HCT116 (cell line): ENCODE measurements around the gene HDAC2. TPM values are rescaled to one million over a fixed set of nuclear protein-coding genes. Genes with fewer than 3 reads are reported as not detected.

ENCODE experiments used
- ATAC-seq: fragments of 200-7000 bp; cut with Tn5 transposase; 2 replicates; pipeline ENCODE4 v1.9.1; 2020; ENCODE audit warnings: mild to moderate bottlenecking, moderate library complexity
- BruUV-seq: library from RNA; stranded (reverse); fragments of 400-500 nt; replicated peaks from 2 replicates; lab custom pipeline; 2021; lab: Mats Ljungman, UMichigan
- CTCF ChIA-PET: fragments of 300-600 bp; sonication (Branson Sonifier 250); formaldehyde crosslinking; loops from one replicate; lab custom pipeline; 2021; ENCODE audit warnings: antibody characterized with exemption; lab: Charles Lee
- POLR2A ChIA-PET: fragments of 300-600, 350-600 bp; sonication (Branson Sonifier 250); formaldehyde crosslinking; loops from one replicate; lab custom pipeline; 2021; ENCODE audit warnings: antibody characterized with exemption; lab: Charles Lee
- RAD21 ChIA-PET, 2 experiments: fragments of 300-600 bp; sonication (Branson Sonifier 250); formaldehyde crosslinking; loops; one replicate each; lab custom pipeline; 2023; ENCODE audit warnings: low total read pairs in 2 of 2; ENCODE audit not compliant: uncharacterized antibody in 2 of 2, unreplicated experiment in 2 of 2, low non-redundant PET in 1 of 2; lab: Charles Lee
- DNase-seq: peaks from one replicate; pipeline ENCODE4 v3.0.0-alpha.2; 2010; ENCODE audit warnings: low read depth, low spot score
- H2AFZ ChIP-seq: fragments of 200-600 bp; shearing (Covaris generic), sonication (generic); 2 replicates; pipeline ENCODE4 v1.6.1; 2017; ENCODE audit warnings: low read depth, mixed run types, mixed read lengths, antibody characterized with exemption, low read length; ENCODE audit not compliant: poor library complexity, severe bottlenecking
- H3K27ac ChIP-seq: 2 replicates; pipeline ENCODE4 v1.5.1; 2012; ENCODE audit warnings: low read depth, low read length
- H3K27me3 ChIP-seq: fragments of 200-600 bp; sonication (generic); 2 replicates; pipeline ENCODE4 v1.6.1; 2016; ENCODE audit warnings: mixed run types, low read length, mixed read lengths; ENCODE audit not compliant: insufficient read depth
- H3K36me3 ChIP-seq, 2 experiments: fragments of 200-500 bp in 1 of 2; fragments of 200-600 bp in 1 of 2; sonication (Bioruptor generic) in 1 of 2; sonication (generic) in 1 of 2; 2 replicates each; pipeline versions ENCODE4 v1.5.1 to v1.6.1; 2014 to 2016; ENCODE audit warnings: low read length in 2 of 2, inconsistent platforms in 1 of 2, mixed read lengths in 1 of 2, mixed run types in 1 of 2; ENCODE audit not compliant: insufficient read depth in 2 of 2, control insufficient read depth in 1 of 2
- H3K4me1 ChIP-seq, 2 experiments: fragments of 200-600 bp in 1 of 2; sonication (generic) in 1 of 2; 2 replicates each; pipeline versions ENCODE4 v1.5.1 to v1.6.1; 2012 to 2017; ENCODE audit warnings: low read length in 2 of 2, inconsistent platforms in 1 of 2, mild to moderate bottlenecking in 1 of 2, mixed read lengths in 1 of 2, mixed run types in 1 of 2, moderate library complexity in 1 of 2; ENCODE audit not compliant: insufficient read depth in 2 of 2, control insufficient read depth in 1 of 2
- H3K4me2 ChIP-seq: fragments of 200-600 bp; sonication (generic); 2 replicates; pipeline ENCODE4 v1.6.1; 2017; ENCODE audit warnings: mixed run types, low read length, mixed read lengths
- H3K4me3 ChIP-seq, 2 experiments: fragments of 200-600 bp in 1 of 2; sonication (generic) in 1 of 2; replicated peaks in 1 of 2; 2 replicates each; pipeline ENCODE4 v1.5.1; 2011 to 2016; ENCODE audit warnings: low read length in 2 of 2, control low read depth in 1 of 2, low read depth in 1 of 2, mild to moderate bottlenecking in 1 of 2, mixed read lengths in 1 of 2, mixed run types in 1 of 2
- H3K79me2 ChIP-seq: fragments of 200-600 bp; sonication (generic); 2 replicates; pipeline ENCODE4 v1.6.1; 2017; ENCODE audit warnings: mild to moderate bottlenecking, mixed run types, low read length, moderate library complexity, mixed read lengths; ENCODE audit not compliant: insufficient read depth
- H3K9ac ChIP-seq: fragments of 200-600 bp; sonication (generic); 2 replicates; pipeline ENCODE4 v1.6.1; 2016; ENCODE audit warnings: low read length, mixed read lengths
- H3K9me2 ChIP-seq: fragments of 200-600 bp; sonication (generic), shearing (Covaris generic); 2 replicates; pipeline ENCODE4 v1.6.1; 2017; ENCODE audit warnings: mixed run types, mild to moderate bottlenecking, moderate library complexity; ENCODE audit not compliant: insufficient read depth
- H3K9me3 ChIP-seq, 2 experiments: fragments of 200-500 bp in 1 of 2; fragments of 200-600 bp in 1 of 2; sonication (Bioruptor generic) in 1 of 2; sonication (generic) in 1 of 2; 2 replicates each; pipeline ENCODE4 v1.6.1; 2014 to 2017; ENCODE audit warnings: low read length in 2 of 2, mixed read lengths in 2 of 2, inconsistent platforms in 1 of 2, low read depth in 1 of 2, mild to moderate bottlenecking in 1 of 2, mixed run types in 1 of 2, moderate library complexity in 1 of 2; ENCODE audit not compliant: control insufficient read depth in 1 of 2, insufficient read depth in 1 of 2
- H4K20me1 ChIP-seq: fragments of 200-600 bp; sonication (generic), shearing (Covaris generic); 2 replicates; pipeline ENCODE4 v1.6.1; 2017; ENCODE audit warnings: mixed run types, mild to moderate bottlenecking, moderate library complexity; ENCODE audit not compliant: insufficient read depth
- CBX3 ChIP-seq: IDR thresholded peaks from 2 replicates; pipeline ENCODE4 v1.6.1; 2012; ENCODE audit warnings: low read depth
- EGR1 ChIP-seq: IDR thresholded peaks from 2 replicates; pipeline ENCODE4 v1.6.1; 2012; ENCODE audit warnings: low read depth
- ELF1 ChIP-seq: IDR thresholded peaks from 2 replicates; pipeline ENCODE4 v1.6.1; 2012; ENCODE audit warnings: low read depth, borderline replicate concordance
- FOSL1 ChIP-seq: IDR thresholded peaks from 2 replicates; pipeline ENCODE4 v1.6.1; 2012; ENCODE audit warnings: low read depth
- POLR2AphosphoS5 ChIP-seq: IDR thresholded peaks from 2 replicates; pipeline ENCODE4 v1.6.1; 2011; ENCODE audit warnings: mild to moderate bottlenecking, low read depth, low read length, moderate library complexity
- SP1 ChIP-seq: IDR thresholded peaks from 2 replicates; pipeline ENCODE4 v1.6.1; 2012; ENCODE audit warnings: low read depth
- TCF7L2 ChIP-seq: IDR thresholded peaks from 2 replicates; pipeline ENCODE4 v1.7.0; 2011; ENCODE audit warnings: borderline replicate concordance, inconsistent platforms; ENCODE audit not compliant: insufficient read depth, insufficient read length; ENCODE audit errors: extremely low read depth
- YY1 ChIP-seq: IDR thresholded peaks from 2 replicates; pipeline ENCODE4 v1.6.1; 2011; ENCODE audit warnings: low read length, low read depth, moderate library complexity, mild to moderate bottlenecking; ENCODE audit not compliant: insufficient replicate concordance; ENCODE audit errors: extremely low read depth
- ZFX ChIP-seq: fragments of 450-650 bp; IDR thresholded peaks from 2 replicates; pipeline ENCODE4 v1.6.1; 2017
- ZNF274 ChIP-seq: fragments of 200-500 bp; sonication (Bioruptor generic); IDR thresholded peaks from 2 replicates; pipeline ENCODE4 v1.6.1; 2014; ENCODE audit warnings: mild to moderate bottlenecking, low read depth, low read length, inconsistent platforms
- intact Hi-C: fragments of 100-400 bp; cut with micrococcal nuclease; formaldehyde crosslinking; loops from 2 replicates; pipeline ENCODE4 v1.10.0; 2022
- total RNA-seq: library from RNA; stranded (reverse); gene quantifications from one replicate; pipeline ENCODE4 v1.2.1, GENCODE V29; 2021; ENCODE audit not compliant: unreplicated experiment
- TF ChIP-seq, protein P1 (sequence below): IDR thresholded peaks from 2 replicates; pipeline ENCODE4 v1.6.1; 2012
- TF ChIP-seq, protein P2 (sequence below): IDR thresholded peaks from 2 replicates; pipeline ENCODE4 v1.6.1; 2012; ENCODE audit warnings: low read depth

HDAC2 gene
- total RNA-seq, 1 experiment from 2014 or later = 153 TPM

DNA sequence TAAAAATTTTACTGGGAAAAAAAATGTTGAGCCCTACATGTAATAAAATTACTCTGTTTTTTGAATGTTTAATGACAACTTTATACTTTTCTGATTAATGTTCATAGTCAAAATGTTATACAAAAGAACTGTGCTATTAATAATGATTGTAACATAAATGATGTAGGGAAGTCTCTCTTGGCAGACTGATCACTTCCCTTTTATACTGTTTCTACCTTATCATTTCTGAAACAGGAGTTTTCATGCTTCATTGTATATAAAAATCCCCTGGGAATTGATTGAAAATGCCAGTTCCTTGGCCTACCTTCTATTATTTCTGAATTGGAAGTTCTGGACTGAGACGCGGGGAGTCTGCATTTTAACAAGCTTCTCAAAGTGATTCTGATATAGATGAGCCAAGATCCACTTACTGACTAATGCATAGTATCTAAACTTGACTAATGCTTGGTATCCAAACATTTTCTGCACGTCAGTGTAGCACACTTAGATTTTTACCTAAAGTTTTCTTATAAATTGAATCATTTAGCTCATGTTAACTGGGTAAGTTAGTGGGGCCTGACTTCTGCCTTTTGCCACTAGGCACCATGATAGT, 7.2 kb upstream of the HDAC2 start:
- no peak overlapping the region for H3K9ac ChIP-seq
- H3K36me3 ChIP-seq = no peaks in the 10 kb centered on the region
- H3K79me2 ChIP-seq = no peaks in the 10 kb centered on the region
- no peaks in the 10 kb centered on the region for H3K9me2 ChIP-seq
- H3K27me3 ChIP-seq = no peaks in the 10 kb centered on the region
- DNase-seq (no peak), ATAC-seq (no peak)
- H3K4me2 ChIP-seq = no peak overlapping the region
- H4K20me1 ChIP-seq = no peaks in the 10 kb centered on the region
- ChIA-PET CTCF (no interaction called here), RAD21 (no interaction called here), POLR2A (no interaction called here)
- H3K4me1 ChIP-seq = no peaks in the 10 kb centered on the region
- H3K27ac ChIP-seq = no peak overlapping the region
- intact Hi-C loops = no loop called here
- no TSS peak for BruUV-seq
- no peaks in the 10 kb centered on the region for H3K9me3 ChIP-seq
- no peak overlapping the region for H2AFZ ChIP-seq
- TF ChIP-seq, protein P1, sequence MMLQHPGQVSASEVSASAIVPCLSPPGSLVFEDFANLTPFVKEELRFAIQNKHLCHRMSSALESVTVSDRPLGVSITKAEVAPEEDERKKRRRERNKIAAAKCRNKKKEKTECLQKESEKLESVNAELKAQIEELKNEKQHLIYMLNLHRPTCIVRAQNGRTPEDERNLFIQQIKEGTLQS = no peak
- TF ChIP-seq YY1 (no peak), ZFX (no peak), EGR1 (no peak), ZNF274 (no peak), POLR2AphosphoS5 (no peak), FOSL1 (no peak), SP1 (no peak), CBX3 (no peak), ELF1 (no peak), TCF7L2 (no peak)
- TF ChIP-seq, protein P2, sequence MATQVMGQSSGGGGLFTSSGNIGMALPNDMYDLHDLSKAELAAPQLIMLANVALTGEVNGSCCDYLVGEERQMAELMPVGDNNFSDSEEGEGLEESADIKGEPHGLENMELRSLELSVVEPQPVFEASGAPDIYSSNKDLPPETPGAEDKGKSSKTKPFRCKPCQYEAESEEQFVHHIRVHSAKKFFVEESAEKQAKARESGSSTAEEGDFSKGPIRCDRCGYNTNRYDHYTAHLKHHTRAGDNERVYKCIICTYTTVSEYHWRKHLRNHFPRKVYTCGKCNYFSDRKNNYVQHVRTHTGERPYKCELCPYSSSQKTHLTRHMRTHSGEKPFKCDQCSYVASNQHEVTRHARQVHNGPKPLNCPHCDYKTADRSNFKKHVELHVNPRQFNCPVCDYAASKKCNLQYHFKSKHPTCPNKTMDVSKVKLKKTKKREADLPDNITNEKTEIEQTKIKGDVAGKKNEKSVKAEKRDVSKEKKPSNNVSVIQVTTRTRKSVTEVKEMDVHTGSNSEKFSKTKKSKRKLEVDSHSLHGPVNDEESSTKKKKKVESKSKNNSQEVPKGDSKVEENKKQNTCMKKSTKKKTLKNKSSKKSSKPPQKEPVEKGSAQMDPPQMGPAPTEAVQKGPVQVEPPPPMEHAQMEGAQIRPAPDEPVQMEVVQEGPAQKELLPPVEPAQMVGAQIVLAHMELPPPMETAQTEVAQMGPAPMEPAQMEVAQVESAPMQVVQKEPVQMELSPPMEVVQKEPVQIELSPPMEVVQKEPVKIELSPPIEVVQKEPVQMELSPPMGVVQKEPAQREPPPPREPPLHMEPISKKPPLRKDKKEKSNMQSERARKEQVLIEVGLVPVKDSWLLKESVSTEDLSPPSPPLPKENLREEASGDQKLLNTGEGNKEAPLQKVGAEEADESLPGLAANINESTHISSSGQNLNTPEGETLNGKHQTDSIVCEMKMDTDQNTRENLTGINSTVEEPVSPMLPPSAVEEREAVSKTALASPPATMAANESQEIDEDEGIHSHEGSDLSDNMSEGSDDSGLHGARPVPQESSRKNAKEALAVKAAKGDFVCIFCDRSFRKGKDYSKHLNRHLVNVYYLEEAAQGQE = no peak
- H3K4me3 ChIP-seq = no peak overlapping the region
